HG03457 (cell line): ENCODE data around the gene MST1R.

Experiments used
- ATAC-seq: cut with Tn5 transposase; IDR thresholded peaks from one replicate; pipeline ENCODE4 v1.9.1; 2021; ENCODE audit warnings: moderate number of reproducible peaks; ENCODE audit not compliant: unreplicated experiment

The MST1R gene

DNA sequence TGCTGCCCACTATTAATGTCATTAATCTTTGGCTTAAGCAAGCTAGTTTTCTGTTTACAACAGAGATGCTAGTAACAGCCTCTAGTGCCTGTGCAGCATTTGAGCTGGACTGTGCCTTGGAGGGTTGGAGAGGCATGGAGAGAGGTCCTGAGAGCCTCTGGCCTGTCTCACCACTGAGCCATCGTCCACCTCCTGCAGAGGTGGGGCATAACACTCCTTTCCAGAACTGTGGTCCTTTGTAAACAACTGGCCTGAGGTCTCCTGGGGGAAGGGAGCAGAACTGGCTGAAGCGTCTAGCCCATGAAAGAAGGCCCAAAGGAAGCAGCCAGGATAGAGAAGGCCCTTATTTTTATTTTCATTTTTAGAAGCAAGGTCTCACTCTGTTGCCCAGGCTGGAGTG lies 24.0 kb downstream of the MST1R start:
- no peak for ATAC-seq

GRCh38 chr3:49878686-49879085 lies 25.0 kb downstream of the MST1R start:
- ATAC-seq, result no peak

GRCh38 chr3:49877716-49878115 lies 26.0 kb downstream of the MST1R start:
- no peak for ATAC-seq

- ATAC-seq, result no peak
Measured at GRCh38 chr3:49876567-49876966, 27.1 kb downstream of the MST1R start.

DNA sequence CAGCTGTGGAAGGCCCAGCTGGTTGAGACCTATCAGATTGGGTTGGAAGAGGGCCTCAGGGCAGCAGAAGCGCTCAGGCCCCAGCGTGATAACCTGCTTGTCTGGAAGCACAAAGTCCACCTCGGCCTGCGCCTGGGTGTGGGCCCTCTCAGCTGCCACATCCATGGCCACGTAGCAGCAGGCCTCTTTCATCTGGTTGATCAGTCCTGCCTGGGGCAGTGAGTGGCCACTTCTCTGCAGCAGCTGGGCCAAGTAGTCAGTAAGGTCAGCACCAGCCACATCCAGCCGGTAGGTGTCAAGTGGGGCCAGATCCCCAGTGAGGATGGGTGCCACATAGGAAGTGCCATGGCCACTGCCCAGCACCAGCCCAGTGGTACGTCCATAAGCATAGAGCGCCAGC lies 30.1 kb downstream of the MST1R start:
- ATAC-seq, result no peak

GRCh38 chr3:49872801-49873281 lies 30.8 kb downstream of the MST1R start:
- ATAC-seq, result no peak

DNA sequence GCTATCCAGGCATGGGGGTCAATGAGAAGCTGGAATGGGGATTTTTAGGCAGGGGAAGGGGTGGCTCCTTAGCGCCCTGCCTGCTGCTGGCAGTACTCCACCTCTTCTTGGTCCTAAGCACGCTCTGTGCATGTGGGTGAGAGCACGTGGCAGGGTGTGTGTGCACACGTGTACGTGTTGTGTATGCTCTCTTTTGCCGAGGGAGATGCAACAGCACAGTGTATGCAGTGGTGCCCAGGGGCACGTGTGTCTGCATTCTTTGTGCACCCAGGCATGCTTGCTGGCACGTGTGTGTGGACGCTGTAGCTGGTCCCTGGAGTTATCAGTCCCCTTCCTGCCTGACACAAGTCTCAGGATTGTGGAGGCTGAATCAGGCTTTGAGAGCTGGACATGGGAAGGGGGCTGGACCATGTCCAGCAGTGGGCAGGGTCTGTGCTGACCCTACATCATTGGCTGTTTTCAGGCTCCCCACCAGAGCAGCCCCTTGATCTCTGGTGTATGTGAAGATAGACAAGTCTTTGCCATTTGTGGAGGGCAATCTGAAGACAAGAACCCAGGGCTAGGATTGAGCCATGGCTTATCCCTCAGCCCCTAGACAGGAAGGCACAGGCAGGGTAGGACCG lies 32.0 kb downstream of the MST1R start:
- ATAC-seq, result no peak

DNA sequence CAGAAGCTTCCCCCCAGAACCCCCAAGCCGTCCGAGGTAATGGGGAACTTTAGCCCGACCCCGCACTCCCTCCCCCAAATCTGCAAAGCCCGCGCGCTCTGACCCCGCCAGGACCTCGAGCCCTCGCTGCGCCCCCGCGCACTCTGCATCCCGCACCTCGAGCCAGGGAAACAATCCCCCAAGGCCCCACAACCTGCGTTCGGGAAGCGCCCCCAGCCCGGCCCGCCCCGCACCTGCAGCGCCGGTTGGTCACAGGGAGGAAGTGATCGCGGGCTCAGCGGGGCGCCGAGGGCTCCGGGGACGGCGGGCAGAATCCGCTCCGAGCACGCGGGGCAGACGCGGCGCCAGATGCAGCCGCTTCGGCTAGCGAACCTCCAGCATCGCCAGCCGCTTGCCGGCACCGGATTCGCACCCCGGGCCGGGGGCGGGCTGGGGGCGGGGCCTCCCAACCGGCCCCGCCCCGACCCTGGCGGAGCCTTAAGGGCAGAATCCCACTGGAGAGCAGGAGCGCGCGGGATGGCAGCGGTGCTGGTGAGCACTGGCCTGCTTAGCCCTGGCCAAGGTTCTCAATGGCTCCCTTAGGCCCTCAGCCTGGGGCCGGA lies 34.0 kb downstream of the MST1R start, which contains the start of gene CAMKV:
CAMKV (minus strand) TSS at position 382 of the 602 bp plus-strand sequence. CDS start 7,518 bp downstream, outside the sequence.
- ATAC-seq, result no peak

DNA sequence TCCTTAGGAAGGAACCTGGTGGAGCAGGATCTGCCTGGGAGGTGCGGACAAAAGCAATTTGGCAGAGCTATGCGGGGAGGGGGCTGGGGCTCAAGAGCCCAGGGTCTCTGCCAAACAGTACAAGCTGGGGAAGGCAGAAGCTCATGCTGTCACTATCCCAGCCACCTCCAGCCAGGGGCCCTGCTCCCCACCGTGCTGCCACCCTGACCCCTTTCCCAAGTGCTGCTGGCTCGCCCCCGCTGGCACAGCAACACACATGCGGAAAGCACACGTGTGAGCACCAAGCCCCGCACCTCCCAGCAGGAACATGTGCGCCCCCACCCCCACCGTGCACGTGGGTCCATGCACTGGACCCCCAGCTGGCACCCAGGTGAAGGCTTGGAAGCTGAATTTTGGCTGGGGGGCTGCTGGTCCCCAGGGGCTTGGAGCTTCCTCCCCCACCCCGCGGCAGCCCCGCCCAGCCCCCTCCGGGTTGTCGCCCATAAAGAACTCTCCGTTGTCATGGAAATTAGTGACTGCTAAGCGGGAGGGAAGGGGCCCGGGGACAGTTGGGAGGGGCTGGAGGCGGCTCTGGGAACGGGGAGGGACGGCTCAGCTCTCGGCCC lies 34.7 kb downstream of the MST1R start:
- no peak for ATAC-seq

- ATAC-seq, result no peak
Measured at GRCh38 chr3:49867871-49868321, 35.8 kb downstream of the MST1R start.

DNA sequence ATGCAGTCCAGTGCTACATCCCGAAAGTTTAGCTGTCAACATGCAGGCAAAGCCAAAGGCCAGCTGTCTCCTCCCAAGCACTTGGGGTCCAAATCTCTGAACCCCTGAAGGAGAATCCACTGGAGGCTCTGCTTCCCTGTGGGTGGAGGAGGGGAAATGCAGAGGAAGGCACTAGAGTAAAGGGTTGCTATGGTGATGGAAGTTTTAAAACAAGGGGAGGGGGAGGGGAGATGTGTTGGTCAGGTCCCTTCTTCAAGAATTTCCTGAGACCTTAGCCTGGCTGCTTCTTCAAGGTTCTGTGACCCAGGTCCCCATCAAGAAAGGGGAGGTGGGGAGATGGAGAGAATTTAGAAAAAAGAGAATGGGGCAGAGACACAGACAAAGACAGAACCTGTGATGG lies 36.3 kb downstream of the MST1R start:
- no peak for ATAC-seq

DNA sequence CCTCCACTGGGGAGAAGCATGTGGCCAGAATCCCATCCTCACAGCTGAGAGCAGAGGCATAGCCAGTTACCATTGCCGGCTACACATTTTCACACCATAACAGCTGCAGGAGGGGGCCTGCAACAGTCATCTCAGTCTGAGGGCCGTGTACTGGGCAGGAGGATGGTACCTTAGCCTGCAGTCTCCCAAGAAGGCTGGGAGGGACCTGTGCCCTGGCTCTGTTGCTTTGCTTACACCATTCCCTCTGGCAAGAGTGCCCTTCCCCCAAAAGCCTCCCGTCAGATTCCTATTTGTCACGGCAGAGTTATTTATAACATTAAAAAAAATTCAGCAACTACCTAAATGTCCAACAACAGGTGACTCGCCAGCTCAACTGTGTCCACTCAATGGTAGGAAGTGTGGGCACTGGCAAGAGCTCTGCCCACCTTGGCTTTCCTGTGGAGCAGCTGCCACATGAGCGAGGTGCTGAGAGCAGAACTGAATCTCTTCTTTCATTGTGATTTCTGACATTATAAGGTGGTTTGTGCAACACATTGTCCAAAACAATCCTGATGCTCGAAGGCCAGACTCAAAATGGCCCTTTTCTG lies 38.4 kb downstream of the MST1R start:
- no peak for ATAC-seq

DNA sequence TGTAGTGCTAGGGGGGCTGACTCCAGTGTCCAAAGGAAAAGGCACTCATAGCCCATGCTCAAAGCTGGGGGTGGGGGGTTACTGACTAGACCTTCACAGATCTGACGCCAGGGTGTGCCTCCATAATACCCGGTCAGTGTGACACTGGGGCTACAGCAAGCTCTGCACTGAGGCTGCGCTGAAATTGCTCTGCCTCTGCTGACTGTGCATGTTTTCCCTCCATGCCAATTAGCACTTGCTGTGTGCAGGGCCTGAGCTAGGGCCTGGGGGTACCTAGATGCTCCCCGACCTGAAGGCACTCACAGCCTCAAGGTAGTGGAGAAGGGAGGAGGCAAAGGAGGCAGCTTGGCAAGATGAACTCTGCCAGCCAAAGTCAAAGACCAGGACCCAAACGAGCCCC lies 39.2 kb downstream of the MST1R start:
- ATAC-seq, result no peak

GRCh38 chr3:49859576-49860305 lies 43.9 kb downstream of the MST1R start:
- ATAC-seq, result no peak

- peak; percentile 88 for ATAC-seq
Measured at GRCh38 chr3:49856181-49857005, 47.3 kb downstream of the MST1R start, which contains the start of gene TRAIP. TSS of gene TRAIP (minus strand) at chr3:49856564. CDS start at chr3:49856453, 111 bp downstream.

DNA sequence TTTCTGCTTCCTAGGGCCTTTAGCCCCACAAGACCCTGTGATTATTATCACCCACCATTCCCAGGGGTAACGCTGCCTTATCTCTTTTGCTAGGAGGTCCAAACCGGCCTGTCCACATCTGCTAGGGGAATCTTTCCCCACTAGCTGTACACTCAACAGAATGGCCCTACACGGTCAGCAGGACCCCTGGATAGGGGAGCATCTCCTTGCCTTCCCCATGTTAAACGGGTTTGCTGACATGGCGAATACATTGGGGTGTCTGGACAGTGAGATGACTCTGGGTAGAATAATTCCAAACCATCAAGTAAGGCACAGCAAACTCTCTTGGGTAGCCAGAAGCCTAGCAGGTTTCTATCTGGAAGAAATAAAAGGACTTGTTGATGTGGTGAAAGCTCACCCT lies 48.0 kb downstream of the MST1R start:
- ATAC-seq, result no peak

DNA sequence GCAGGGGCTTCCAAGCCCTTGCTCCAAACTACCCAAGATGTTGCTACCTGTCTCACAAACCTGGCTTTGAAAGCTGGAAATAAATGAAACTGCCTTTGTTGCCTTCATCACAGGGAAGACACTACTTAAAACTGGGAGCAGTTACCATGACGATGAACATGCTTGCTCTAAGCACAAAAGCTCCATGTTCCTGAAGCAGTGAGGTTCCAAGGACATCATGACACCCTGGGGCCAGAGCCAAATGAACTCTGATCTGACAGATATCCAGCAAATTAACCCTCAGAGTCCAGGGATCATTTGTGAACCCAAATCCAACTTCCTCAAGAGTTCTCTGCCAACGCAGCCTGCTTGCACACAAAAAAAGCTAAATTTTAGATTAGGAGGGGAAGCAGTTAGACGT lies 58.0 kb downstream of the MST1R start:
- no peak for ATAC-seq

GRCh38 chr3:49844464-49845183 lies 59.0 kb downstream of the MST1R start:
- no peak for ATAC-seq

GRCh38 chr3:49842843-49843517 lies 60.7 kb downstream of the MST1R start:
- ATAC-seq, result no peak
